ENCODE measurements around the gene MCUB. TPM values are rescaled to one million over a fixed set of nuclear protein-coding genes. Genes with fewer than 3 reads are reported as not detected.

Gene MCUB
- total and polyA plus RNA-seq, 12 donors, result 1.2 to 28.5 (median 5.0) TPM

- Histone ChIP-seq H3K4me3 (no peak overlapping the region), H3K27me3 (no peaks in the 10 kb centered on the region), H3K4me1 (replicated peaks in 1 of 2) (peaks cover 0 to 13% of the 10 kb centered on the region in 2 donors), H3K9me3 (replicated peaks in 1 of 3) (no peaks in the 10 kb centered on the region), H3K27ac (no peak overlapping the region), H3K36me3 (replicated peaks in 1 of 2) (no peaks in the 10 kb centered on the region)
- DNase-seq, result no peak
- TF ChIP-seq POLR2A (IDR thresholded peaks at IDR 0.05), result no peak
- TF ChIP-seq CTCF (IDR thresholded peaks at IDR 0.05), result no peak
- intact Hi-C loops (cut with DNase I), result no loop called here
- WGBS, 4 donors, result 77 to 90% (median 85%) methylated on average over 2 of the region's 2 CpGs
These were observed 163.1 kb downstream of the MCUB start for GRCh38 chr4:109723110-109723509.

- 73 to 76% (median 75%) methylated on average over 6 of the region's 6 CpGs for WGBS, 4 donors
- no peaks in the 10 kb centered on the region for H3K9me3 ChIP-seq (replicated peaks in 1 of 3)
- H3K27me3 ChIP-seq, result no peaks in the 10 kb centered on the region
- peaks cover 0 to 22% of the 10 kb centered on the region in 2 donors for H3K4me1 ChIP-seq (replicated peaks in 1 of 2)
- H3K4me3 ChIP-seq, result peak overlapping the region in 1 of 4 donors; percentile 75
- TF ChIP-seq POLR2A (IDR thresholded peaks at IDR 0.05), result no peak
- no peak for TF ChIP-seq CTCF (IDR thresholded peaks at IDR 0.05)
- no peaks in the 10 kb centered on the region for H3K36me3 ChIP-seq (replicated peaks in 1 of 2)
- peak overlapping the region in 1 of 5 donors; percentile 88 for H3K27ac ChIP-seq
- intact Hi-C loops (cut with DNase I), result no loop called here
- no peak for DNase-seq
These were observed 168.3 kb downstream of the MCUB start for GRCh38 chr4:109728385-109728784.

GRCh38 chr4:109729117-109729717 lies 169.2 kb downstream of the MCUB start:
- TF ChIP-seq POLR2A (IDR thresholded peaks at IDR 0.05) (no peak), CTCF (IDR thresholded peaks at IDR 0.05) (no peak)
- Histone ChIP-seq H3K27me3 (no peaks in the 10 kb centered on the region), H3K36me3 (replicated peaks in 1 of 2) (no peaks in the 10 kb centered on the region), H3K9me3 (replicated peaks in 1 of 3) (no peaks in the 10 kb centered on the region), H3K27ac (peak overlapping the region; percentile 36 to 90 (median 85)), H3K4me3 (peak overlapping the region; percentile 50 to 97 (median 83)), H3K4me1 (replicated peaks in 1 of 2) (peaks cover 0 to 22% of the 10 kb centered on the region in 2 donors)
- intact Hi-C loops (cut with DNase I), result no loop called here
- peak in 6 of 7 donors; percentile 38 to 70 (median 52) for DNase-seq
- WGBS, 4 donors, result 1 to 6% (median 3%) methylated on average over 9 to 25 of the region's 25 CpGs

- 0 to 1% (median 1%) methylated on average over 21 to 83 of the region's 83 CpGs for WGBS, 4 donors
- Histone ChIP-seq H3K36me3 (replicated peaks in 1 of 2) (no peaks in the 10 kb centered on the region), H3K9me3 (replicated peaks in 1 of 3) (no peaks in the 10 kb centered on the region), H3K27me3 (no peaks in the 10 kb centered on the region), H3K4me3 (peak within 1 kb of the TSS; percentile 50 to 97 (median 83)), H3K4me1 (replicated peaks in 1 of 2) (peaks cover 0 to 22% of the 10 kb centered on the region in 2 donors), H3K27ac (peak within 1 kb of the TSS; percentile 65 to 90 (median 85))
- intact Hi-C loops (cut with DNase I), result no loop called here
- peak in 1 of 2 donors; percentile 48 for TF ChIP-seq POLR2A (IDR thresholded peaks at IDR 0.05)
- peak in 1 of 6 experiments; percentile 8 for TF ChIP-seq CTCF (IDR thresholded peaks at IDR 0.05)
- DNase-seq, result peak; percentile 64 to 75 (median 71)
These were observed 169.9 kb downstream of the MCUB start, which contains the start of gene PLA2G12A for GRCh38 chr4:109729718-109730618. Gene PLA2G12A, minus strand, starts transcription at chr4:109730070. Its CDS starts 261 bp downstream, at chr4:109729809.

Measured in adrenal gland (tissue), 12 donors.